ENCODE data around the gene PRDX1.
"Not testable (repeated sequence)": the region's sequence is repeated elsewhere in the genome, so short reads cannot be mapped to it uniquely, and the experiment has no call there.

PRDX1 gene

DNA sequence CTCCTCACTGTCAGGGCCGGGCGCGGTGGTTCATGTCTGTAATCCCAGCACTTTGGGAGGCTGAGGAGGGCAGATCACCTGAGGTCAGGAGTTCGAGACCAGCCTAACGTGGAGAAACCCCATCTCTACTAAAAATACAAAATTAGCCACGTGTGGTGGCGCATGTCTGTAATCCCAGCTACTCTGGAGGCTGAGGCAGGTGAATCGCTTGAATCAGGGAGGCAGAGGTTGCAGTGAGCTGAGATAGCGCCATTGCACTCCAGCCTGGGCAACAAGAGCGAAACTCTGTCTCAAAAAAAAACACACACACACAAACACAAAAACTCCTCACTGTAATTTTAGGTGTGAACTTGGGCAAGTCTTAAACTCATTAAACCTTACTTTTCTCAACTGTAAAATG is 2.3 kb upstream of the PRDX1 start:
- H3K9ac ChIP-seq (ENCODE audit: low read length); H3K9me3 ChIP-seq (ENCODE audit: control insufficient read depth, low read length); H2BK120ac ChIP-seq (ENCODE audit: low read depth, low read length); H3K27me3 ChIP-seq (ENCODE audit: control insufficient read depth in 1 of 2, insufficient read depth in 1 of 2, low read length in 2 of 2); H3K79me1 ChIP-seq (replicated peaks; ENCODE audit: low read length, poor library complexity, severe bottlenecking); H3K18ac ChIP-seq (ENCODE audit: low read depth in 1 of 2, low read length in 2 of 2); H3K36me3 ChIP-seq (ENCODE audit: control insufficient read depth in 1 of 2, insufficient read depth in 2 of 2, low read depth in 1 of 2, low read length in 2 of 2); H2BK12ac ChIP-seq (ENCODE audit: low read length in 2 of 2); H2AFZ ChIP-seq (ENCODE audit: low read depth, low read length); H3K4me1 ChIP-seq (ENCODE audit: control insufficient read depth, insufficient read depth, low read depth, low read length); H2AK5ac ChIP-seq (ENCODE audit: low read length, severe bottlenecking); H2BK15ac ChIP-seq (ENCODE audit: low read depth, poor library complexity, severe bottlenecking); H4K91ac ChIP-seq (ENCODE audit: low read length); H3K14ac ChIP-seq (ENCODE audit: low read length in 2 of 2); H3K4me2 ChIP-seq (ENCODE audit: low read length, poor library complexity, severe bottlenecking); H4K8ac ChIP-seq (ENCODE audit: low read length); H3K23ac ChIP-seq (ENCODE audit: low read length in 2 of 2); H2BK5ac ChIP-seq (ENCODE audit: low read depth, low read length, poor library complexity, severe bottlenecking); H3K27ac ChIP-seq (ENCODE audit: low read length, poor library complexity, severe bottlenecking); H3K4me3 ChIP-seq (ENCODE audit: insufficient read depth in 1 of 2, low read depth in 1 of 2, low read length in 2 of 2); DNase-seq: not testable (repeated sequence)
- WGBS: 97% methylated on average over 7 of the region's 10 CpGs
- peak overlapping the region in 1 of 2 experiments; percentile 6 for H3K4ac ChIP-seq (ENCODE audit: low read depth in 1 of 2, low read length in 2 of 2)

DNA sequence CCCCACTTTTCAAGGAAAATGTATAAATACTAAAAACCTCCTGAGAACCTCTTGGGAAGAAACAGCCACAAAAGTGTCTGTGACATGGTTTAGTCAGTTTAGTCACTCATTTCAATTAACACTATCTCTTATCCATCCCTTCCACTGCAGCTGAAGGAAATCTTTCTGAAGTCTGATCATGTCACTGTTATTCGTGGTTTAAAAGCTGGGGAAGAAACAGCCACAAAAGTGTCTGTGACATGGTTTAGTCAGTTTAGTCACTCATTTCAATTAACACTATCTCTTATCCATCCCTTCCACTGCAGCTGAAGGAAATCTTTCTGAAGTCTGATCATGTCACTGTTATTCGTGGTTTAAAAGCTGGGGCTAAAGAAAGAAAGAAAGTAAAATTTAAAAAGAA is 1.8 kb upstream of the PRDX1 start:
- H3K14ac ChIP-seq (ENCODE audit: low read length in 2 of 2); H2AFZ ChIP-seq (ENCODE audit: low read depth, low read length); H2BK12ac ChIP-seq (ENCODE audit: low read length in 2 of 2); H3K4me1 ChIP-seq (ENCODE audit: control insufficient read depth, insufficient read depth, low read depth, low read length); H3K18ac ChIP-seq (ENCODE audit: low read depth in 1 of 2, low read length in 2 of 2); H2BK5ac ChIP-seq (ENCODE audit: low read depth, low read length, poor library complexity, severe bottlenecking); H2BK15ac ChIP-seq (ENCODE audit: low read depth, poor library complexity, severe bottlenecking); H3K23ac ChIP-seq (ENCODE audit: low read length in 2 of 2); H3K9ac ChIP-seq (ENCODE audit: low read length); H3K27me3 ChIP-seq (ENCODE audit: control insufficient read depth in 1 of 2, insufficient read depth in 1 of 2, low read length in 2 of 2); H3K4ac ChIP-seq (ENCODE audit: low read depth in 1 of 2, low read length in 2 of 2); H3K4me2 ChIP-seq (ENCODE audit: low read length, poor library complexity, severe bottlenecking); H4K8ac ChIP-seq (ENCODE audit: low read length); H2AK5ac ChIP-seq (ENCODE audit: low read length, severe bottlenecking); H3K27ac ChIP-seq (ENCODE audit: low read length, poor library complexity, severe bottlenecking); H2BK120ac ChIP-seq (ENCODE audit: low read depth, low read length); H3K4me3 ChIP-seq (ENCODE audit: insufficient read depth in 1 of 2, low read depth in 1 of 2, low read length in 2 of 2); DNase-seq; H3K9me3 ChIP-seq (ENCODE audit: control insufficient read depth, low read length); H4K91ac ChIP-seq (ENCODE audit: low read length); H3K79me1 ChIP-seq (replicated peaks; ENCODE audit: low read length, poor library complexity, severe bottlenecking); H3K36me3 ChIP-seq (ENCODE audit: control insufficient read depth in 1 of 2, insufficient read depth in 2 of 2, low read depth in 1 of 2, low read length in 2 of 2): not testable (repeated sequence)
- WGBS: no CpG with 5 or more reads among the region's 2 CpGs

DNA sequence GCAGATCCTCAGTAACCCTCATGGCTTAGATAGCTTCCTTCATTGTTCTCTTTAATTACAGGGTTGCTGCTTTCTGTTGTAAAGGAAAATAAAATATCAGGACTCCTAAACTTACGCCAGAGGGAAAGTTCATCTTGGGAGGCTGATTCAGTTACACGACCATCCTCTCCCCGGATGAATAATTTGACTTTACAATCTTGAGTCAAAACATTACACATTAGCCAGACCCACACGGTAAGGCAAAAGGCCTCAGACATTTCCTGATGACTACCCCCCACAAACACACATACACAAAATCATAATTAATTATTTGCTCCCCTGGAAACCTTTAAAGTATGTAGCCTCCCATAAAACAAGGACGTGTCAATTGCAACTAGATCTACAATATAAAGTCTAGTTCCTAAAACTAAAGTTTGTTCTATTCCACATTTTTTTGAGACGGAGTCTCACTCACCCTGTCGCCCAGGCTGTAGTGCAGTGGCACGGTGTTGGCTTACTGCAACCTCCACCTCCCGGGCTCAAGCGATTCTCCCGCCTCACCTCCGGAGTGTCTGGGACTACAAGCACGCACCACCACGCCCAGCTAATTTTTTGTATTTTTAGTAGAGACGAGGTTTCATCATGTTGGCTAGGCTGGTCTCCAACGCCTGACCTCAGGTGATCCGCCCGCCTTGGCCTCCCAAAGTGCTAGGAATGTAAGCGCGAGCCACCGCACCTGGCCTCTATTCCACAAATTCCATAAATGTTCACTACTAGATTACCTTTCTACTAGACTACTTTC is 830 bp upstream of the PRDX1 start:
- peak overlapping the region; percentile 81 to 91 for H3K18ac ChIP-seq (ENCODE audit: low read depth in 1 of 2, low read length in 2 of 2)
- peak overlapping the region in 1 of 2 experiments; percentile 97 for H3K4me3 ChIP-seq (ENCODE audit: insufficient read depth in 1 of 2, low read depth in 1 of 2, low read length in 2 of 2)
- H3K27me3 ChIP-seq (ENCODE audit: control insufficient read depth in 1 of 2, insufficient read depth in 1 of 2, low read length in 2 of 2): no peaks in the 10 kb centered on the region
- peak overlapping the region; percentile 87 for H4K8ac ChIP-seq (ENCODE audit: low read length)
- H3K23ac ChIP-seq (ENCODE audit: low read length in 2 of 2): no peak overlapping the region
- peaks cover 5% of the 10 kb centered on the region for H3K4me1 ChIP-seq (ENCODE audit: control insufficient read depth, insufficient read depth, low read depth, low read length)
- peak overlapping the region; percentile 9 to 56 for H3K4ac ChIP-seq (ENCODE audit: low read depth in 1 of 2, low read length in 2 of 2)
- peak overlapping the region in 1 of 2 experiments; percentile 80 for H2BK12ac ChIP-seq (ENCODE audit: low read length in 2 of 2)
- peaks cover 7 to 10% of the 10 kb centered on the region in 2 experiments for H3K36me3 ChIP-seq (ENCODE audit: control insufficient read depth in 1 of 2, insufficient read depth in 2 of 2, low read depth in 1 of 2, low read length in 2 of 2)
- peak overlapping the region in 1 of 2 experiments; percentile 2 for H3K14ac ChIP-seq (ENCODE audit: low read length in 2 of 2)
- H2AK5ac ChIP-seq (ENCODE audit: low read length, severe bottlenecking): peak overlapping the region; percentile 24
- H2BK15ac ChIP-seq (ENCODE audit: low read depth, poor library complexity, severe bottlenecking): no peak overlapping the region
- H3K9ac ChIP-seq (ENCODE audit: low read length): peak overlapping the region; percentile 94
- no peak overlapping the region for H2BK120ac ChIP-seq (ENCODE audit: low read depth, low read length)
- no peak overlapping the region for H2AFZ ChIP-seq (ENCODE audit: low read depth, low read length)
- no peaks in the 10 kb centered on the region for H3K79me1 ChIP-seq (replicated peaks; ENCODE audit: low read length, poor library complexity, severe bottlenecking)
- H3K4me2 ChIP-seq (ENCODE audit: low read length, poor library complexity, severe bottlenecking): peak overlapping the region; percentile 45
- H2BK5ac ChIP-seq (ENCODE audit: low read depth, low read length, poor library complexity, severe bottlenecking): peak overlapping the region; percentile 95
- H3K27ac ChIP-seq (ENCODE audit: low read length, poor library complexity, severe bottlenecking): peak overlapping the region; percentile 99
- 77% methylated on average over 21 of the region's 21 CpGs for WGBS
- H3K9me3 ChIP-seq (ENCODE audit: control insufficient read depth, low read length): no peaks in the 10 kb centered on the region
- H4K91ac ChIP-seq (ENCODE audit: low read length): no peak overlapping the region
- DNase-seq: no peak

DNA sequence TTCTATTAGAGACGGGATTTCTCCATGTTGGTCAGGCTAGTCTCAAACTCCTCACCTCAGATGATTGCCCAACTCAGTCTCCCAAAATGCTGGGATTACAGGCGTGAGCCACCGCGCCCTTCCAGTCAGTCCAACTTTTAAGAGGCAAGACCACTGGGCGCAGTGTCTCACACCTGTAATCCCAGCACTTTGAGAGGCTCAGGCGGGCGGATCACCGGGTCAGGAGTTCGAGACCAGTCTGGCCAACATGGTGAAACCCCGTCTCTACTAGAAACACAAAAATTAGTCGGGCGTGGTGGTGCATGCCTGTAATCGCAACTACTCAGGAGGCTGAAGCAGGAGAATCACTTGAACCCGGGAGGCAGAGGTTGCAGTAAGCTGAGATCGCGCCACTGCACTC is 1.9 kb downstream of the PRDX1 start:
- not testable (repeated sequence) for H2BK5ac ChIP-seq (ENCODE audit: low read depth, low read length, poor library complexity, severe bottlenecking); H2AK5ac ChIP-seq (ENCODE audit: low read length, severe bottlenecking); H3K18ac ChIP-seq (ENCODE audit: low read depth in 1 of 2, low read length in 2 of 2); H3K9me3 ChIP-seq (ENCODE audit: control insufficient read depth, low read length); H3K27ac ChIP-seq (ENCODE audit: low read length, poor library complexity, severe bottlenecking); DNase-seq; H2BK12ac ChIP-seq (ENCODE audit: low read length in 2 of 2); H3K4me1 ChIP-seq (ENCODE audit: control insufficient read depth, insufficient read depth, low read depth, low read length); H2BK15ac ChIP-seq (ENCODE audit: low read depth, poor library complexity, severe bottlenecking); H3K4ac ChIP-seq (ENCODE audit: low read depth in 1 of 2, low read length in 2 of 2); H3K23ac ChIP-seq (ENCODE audit: low read length in 2 of 2); H4K8ac ChIP-seq (ENCODE audit: low read length); H4K91ac ChIP-seq (ENCODE audit: low read length); H3K9ac ChIP-seq (ENCODE audit: low read length); H2BK120ac ChIP-seq (ENCODE audit: low read depth, low read length); H2AFZ ChIP-seq (ENCODE audit: low read depth, low read length); H3K14ac ChIP-seq (ENCODE audit: low read length in 2 of 2); H3K79me1 ChIP-seq (replicated peaks; ENCODE audit: low read length, poor library complexity, severe bottlenecking); H3K27me3 ChIP-seq (ENCODE audit: control insufficient read depth in 1 of 2, insufficient read depth in 1 of 2, low read length in 2 of 2)
- Histone ChIP-seq H3K4me3 (ENCODE audit: insufficient read depth in 1 of 2, low read depth in 1 of 2, low read length in 2 of 2) (peak overlapping the region in 1 of 2 experiments; percentile 97), H3K36me3 (ENCODE audit: control insufficient read depth in 1 of 2, insufficient read depth in 2 of 2, low read depth in 1 of 2, low read length in 2 of 2) (peaks cover 24 to 35% of the 10 kb centered on the region in 2 experiments), H3K4me2 (ENCODE audit: low read length, poor library complexity, severe bottlenecking) (peak overlapping the region; percentile 42)
- WGBS: 81% methylated on average over 16 of the region's 16 CpGs

Measured in mesenchymal stem cell (in vitro differentiated cells and primary cell).